22Rv1 (cell line): Measurements from ENCODE around the gene STEAP2.

Experiments
- H3K27ac ChIP-seq: fragments of 450-650 bp; 2 replicates; pipeline ENCODE4 v1.5.1; 2017
- CTCF ChIP-seq: fragments of 450-650 bp; IDR thresholded peaks from 2 replicates; pipeline ENCODE4 v1.5.1; 2017; ENCODE audit warnings: mild to moderate bottlenecking
- ZFX ChIP-seq: fragments of 450-650 bp; IDR thresholded peaks from 2 replicates; pipeline ENCODE4 v1.6.1; 2017; ENCODE audit warnings: antibody characterized with exemption, borderline replicate concordance

Gene STEAP2

DNA sequence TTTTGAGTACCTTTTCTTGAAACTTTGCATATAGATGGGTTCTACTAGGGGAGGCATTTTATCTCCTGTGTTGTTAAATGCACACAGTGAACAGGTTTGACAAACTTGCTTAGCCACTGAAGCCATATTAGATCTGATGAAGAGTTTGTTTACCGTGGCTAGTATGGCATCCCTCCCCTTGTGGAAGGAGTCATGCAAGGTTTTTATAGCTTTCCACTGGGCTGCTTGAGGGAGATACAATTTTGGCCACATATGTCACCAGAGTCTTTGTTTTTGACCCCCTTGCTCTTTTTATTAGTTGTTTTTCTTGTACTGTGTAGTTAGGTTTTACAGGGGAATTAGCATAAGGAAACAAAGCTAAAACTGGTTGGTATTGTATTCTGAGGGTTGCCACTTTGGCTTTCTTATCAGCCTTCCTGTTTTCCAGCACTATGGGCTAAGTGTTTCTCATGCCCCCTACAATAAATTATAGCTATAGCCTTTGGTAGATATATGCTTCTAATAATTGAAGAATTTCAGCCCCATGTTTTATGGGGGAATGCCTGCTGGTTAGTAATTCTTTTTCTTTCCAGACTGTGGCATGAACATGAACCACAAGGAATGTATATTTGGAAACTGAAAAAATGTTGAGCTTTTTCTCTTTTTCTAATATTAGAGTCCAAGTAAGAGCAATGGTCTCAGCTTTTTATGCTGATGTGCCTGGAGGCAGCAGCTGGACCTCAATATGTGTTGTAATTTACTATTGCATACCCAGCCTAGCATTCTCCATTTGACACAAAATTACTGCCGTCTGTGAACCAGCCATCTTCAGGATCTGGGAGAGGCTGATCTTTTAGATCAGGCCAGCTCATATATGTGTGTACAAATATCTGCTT lies 18.4 kb upstream of the STEAP2 start:
- no peak for TF ChIP-seq ZFX
- no peak for TF ChIP-seq CTCF
- no peak overlapping the region for H3K27ac ChIP-seq

DNA sequence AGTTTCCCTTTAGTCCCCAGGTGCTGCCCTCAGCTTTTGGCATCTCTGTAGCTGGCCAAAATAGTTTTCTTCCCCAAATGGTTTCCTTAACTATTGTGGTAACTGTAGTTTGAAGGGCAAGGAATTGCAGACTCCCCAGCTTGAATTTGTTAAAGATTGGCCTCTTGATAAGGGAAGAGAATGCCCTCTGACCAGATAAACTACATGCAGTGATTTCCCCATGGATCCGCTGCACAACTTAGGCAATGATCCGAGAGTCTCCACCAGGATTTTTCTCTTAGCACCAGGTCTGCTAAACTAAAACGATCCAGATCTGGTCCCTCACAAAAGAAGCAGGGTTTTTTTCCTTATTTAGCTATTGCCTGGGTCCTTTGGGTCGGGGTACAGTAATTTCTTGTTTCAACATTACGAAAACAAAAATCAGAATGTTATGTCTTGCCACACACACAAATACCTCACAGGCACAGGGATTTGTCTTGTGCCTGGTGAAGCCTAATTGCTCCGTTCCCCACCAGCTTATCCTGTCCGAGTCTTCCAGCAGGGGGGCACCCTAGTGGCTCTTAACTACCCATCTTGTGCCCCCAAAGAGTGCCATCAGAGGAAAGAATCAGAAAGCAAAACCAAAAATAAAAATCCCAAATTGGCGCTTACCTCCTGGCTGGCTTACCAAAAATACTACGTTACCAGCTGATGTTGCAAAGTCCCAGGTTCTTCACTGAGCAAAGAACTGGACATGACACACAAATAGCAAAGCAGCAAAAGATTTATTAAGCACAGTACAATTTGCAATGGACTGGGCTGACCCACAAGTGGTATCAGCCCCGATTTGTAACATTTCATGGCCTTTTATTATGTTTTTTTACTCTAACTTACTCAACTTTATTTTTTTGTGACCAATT lies 16.4 kb upstream of the STEAP2 start:
- TF ChIP-seq CTCF (no peak), ZFX (no peak)
- no peak overlapping the region for H3K27ac ChIP-seq

GRCh38 chr7:90201500-90202195 lies 9.9 kb upstream of the STEAP2 start:
- H3K27ac ChIP-seq, result no peak overlapping the region
- TF ChIP-seq CTCF, result no peak
- TF ChIP-seq ZFX, result no peak

DNA sequence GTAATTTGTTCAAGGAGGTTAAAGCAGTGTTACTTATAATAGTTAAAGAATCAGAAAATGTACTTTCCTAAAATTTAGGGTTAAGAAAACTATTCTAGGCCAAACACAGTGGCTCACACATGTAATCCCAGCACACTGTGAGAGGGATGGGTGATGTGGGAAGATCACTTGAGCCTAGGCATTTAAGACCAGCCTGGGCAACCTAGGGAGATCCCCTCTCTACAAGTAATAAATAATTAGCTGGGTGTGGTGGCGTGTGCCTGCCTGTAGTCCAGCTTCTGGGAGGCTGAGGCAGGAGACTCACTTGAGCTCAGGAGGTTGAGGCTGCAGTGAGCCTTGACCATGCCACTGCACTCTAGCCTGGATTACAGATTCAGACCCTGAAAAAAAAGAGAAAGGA lies 3.6 kb upstream of the STEAP2 start:
- no peak for TF ChIP-seq ZFX
- no peak for TF ChIP-seq CTCF
- H3K27ac ChIP-seq, result no peak overlapping the region

GRCh38 chr7:90209776-90210175 lies 1.8 kb upstream of the STEAP2 start:
- peak overlapping the region; percentile 87 for H3K27ac ChIP-seq
- no peak for TF ChIP-seq ZFX
- no peak for TF ChIP-seq CTCF

DNA sequence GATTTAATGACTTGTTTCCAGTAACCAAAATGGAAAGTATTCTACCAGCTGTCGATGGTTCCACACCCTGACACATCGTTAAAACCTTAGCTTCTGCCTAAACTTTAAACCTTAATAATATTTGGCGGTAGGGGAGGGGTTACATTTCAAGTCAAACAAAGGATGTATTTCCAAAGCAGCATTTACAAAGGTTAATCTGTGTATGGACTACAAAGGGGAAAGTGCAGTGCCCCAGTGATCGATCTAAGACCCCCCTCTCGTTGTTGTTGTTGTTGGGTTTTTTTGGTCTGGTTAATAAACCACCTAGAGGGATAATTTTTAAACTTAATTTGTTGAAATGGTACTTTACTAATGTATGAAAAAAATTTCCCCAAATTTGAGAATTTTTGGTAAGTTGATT lies 1.1 kb upstream of the STEAP2 start:
- TF ChIP-seq CTCF (no peak), ZFX (no peak)
- H3K27ac ChIP-seq, result peak overlapping the region; percentile 87
